Choroid plexus epithelial cell (primary cell): Measurements from ENCODE around the gene YBEY.

Experiments used
- DNase-seq: peaks from one replicate; pipeline ENCODE4 v3.0.0-alpha.2; 2010; ENCODE audit warnings: low read depth
- H3K4me3 ChIP-seq: 2 replicates; pipeline ENCODE4 v1.5.1; 2011; ENCODE audit warnings: low read depth, mild to moderate bottlenecking, control low read depth, low read length, moderate library complexity
- TF ChIP-seq, protein P1 (sequence below): conservative IDR thresholded peaks from 2 replicates; pipeline ENCODE4 v1.5.1; 2011; ENCODE audit warnings: low read depth, mild to moderate bottlenecking, control low read depth, inconsistent platforms, low read length, moderate library complexity

YBEY gene

GRCh38 chr21:46274797-46275390 is 11.2 kb upstream of the YBEY start:
- H3K4me3 ChIP-seq = no peak overlapping the region
- DNase-seq = no peak
- TF ChIP-seq, protein P1, sequence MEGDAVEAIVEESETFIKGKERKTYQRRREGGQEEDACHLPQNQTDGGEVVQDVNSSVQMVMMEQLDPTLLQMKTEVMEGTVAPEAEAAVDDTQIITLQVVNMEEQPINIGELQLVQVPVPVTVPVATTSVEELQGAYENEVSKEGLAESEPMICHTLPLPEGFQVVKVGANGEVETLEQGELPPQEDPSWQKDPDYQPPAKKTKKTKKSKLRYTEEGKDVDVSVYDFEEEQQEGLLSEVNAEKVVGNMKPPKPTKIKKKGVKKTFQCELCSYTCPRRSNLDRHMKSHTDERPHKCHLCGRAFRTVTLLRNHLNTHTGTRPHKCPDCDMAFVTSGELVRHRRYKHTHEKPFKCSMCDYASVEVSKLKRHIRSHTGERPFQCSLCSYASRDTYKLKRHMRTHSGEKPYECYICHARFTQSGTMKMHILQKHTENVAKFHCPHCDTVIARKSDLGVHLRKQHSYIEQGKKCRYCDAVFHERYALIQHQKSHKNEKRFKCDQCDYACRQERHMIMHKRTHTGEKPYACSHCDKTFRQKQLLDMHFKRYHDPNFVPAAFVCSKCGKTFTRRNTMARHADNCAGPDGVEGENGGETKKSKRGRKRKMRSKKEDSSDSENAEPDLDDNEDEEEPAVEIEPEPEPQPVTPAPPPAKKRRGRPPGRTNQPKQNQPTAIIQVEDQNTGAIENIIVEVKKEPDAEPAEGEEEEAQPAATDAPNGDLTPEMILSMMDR = no peak

- H3K4me3 ChIP-seq = no peak overlapping the region
- TF ChIP-seq, protein P1 = no peak
- no peak for DNase-seq
Observed at GRCh38 chr21:46284077-46284644, 2.0 kb upstream of the YBEY start.

DNA sequence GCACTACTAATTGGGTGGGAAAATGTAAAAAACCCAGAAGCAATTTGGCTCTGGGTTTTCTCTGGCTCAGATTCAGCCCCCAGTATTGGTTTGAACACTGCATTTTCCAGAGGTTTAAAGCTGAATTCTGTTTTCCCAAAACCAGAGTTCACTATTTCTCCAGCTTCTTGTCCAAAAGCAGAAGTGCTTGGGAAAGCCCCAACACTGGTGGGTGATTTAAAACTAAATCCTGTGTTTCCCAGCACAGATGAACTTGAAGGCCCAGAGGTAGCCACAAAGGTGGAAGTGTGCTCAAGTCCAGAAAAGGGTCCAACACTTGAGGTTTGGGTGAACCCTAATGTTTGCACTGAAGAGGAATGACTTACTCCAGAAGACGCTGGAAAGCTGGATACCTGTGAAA is 1.4 kb upstream of the YBEY start:
- DNase-seq = no peak
- peak overlapping the region; percentile 80 for H3K4me3 ChIP-seq
- TF ChIP-seq, protein P1 = no peak

- TF ChIP-seq, protein P1 = no peak
Observed at GRCh38 chr21:46285206-46285661, 908 bp upstream of the YBEY start, which contains the start of gene MCM3AP. TSS of gene MCM3AP (minus strand) at chr21:46285611. CDS start at chr21:46285286, 325 bp downstream.

DNA sequence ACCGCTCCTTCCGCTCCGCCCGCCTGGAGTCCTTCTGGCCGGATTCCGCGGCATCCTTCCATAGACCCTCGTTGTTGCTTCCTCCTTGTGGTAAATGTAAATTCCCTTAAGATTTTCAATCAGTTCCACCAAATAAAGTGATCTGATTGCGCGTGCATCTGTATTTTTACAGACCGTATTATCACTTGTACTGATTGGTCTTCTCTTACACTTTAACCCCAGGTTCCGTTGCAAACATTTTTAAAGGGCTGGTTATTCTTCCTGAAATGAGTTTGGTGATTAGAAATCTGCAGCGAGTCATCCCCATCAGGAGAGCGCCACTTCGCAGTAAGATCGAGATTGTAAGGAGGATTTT is 483 bp downstream of the YBEY start:
- peak overlapping the region; percentile 80 for H3K4me3 ChIP-seq
- TF ChIP-seq, protein P1 = no peak
- DNase-seq = no peak

More at GRCh38 chr21:46285206-46285661, 908 bp upstream of the YBEY start, which contains the start of gene MCM3AP:
- DNase-seq = no peak
- H3K4me3 ChIP-seq = peak within 1 kb of the TSS; percentile 80

DNA sequence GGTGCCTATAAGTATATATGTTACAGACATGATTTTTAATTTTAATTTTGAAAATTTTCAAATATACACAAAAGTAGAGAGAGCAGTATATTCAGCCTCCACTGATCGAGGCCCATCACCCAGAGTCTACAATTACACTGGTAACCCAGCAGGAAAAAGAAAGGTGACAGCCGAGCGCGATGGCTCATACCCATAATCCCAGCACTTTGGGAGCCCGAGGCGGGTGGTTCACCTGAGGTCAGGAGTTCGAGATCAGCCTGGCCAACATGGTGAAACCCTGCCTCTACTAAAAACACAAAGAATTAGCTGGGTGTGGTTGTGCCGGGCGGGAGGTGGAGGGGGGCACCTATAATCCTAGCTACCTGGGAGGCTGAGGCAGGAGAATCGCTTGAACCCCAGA is 1.4 kb downstream of the YBEY start:
- no peak overlapping the region for H3K4me3 ChIP-seq
- DNase-seq = no peak
- TF ChIP-seq, protein P1 = no peak
